ENCODE data around the gene LNX2.

- TF ChIP-seq, protein P1, sequence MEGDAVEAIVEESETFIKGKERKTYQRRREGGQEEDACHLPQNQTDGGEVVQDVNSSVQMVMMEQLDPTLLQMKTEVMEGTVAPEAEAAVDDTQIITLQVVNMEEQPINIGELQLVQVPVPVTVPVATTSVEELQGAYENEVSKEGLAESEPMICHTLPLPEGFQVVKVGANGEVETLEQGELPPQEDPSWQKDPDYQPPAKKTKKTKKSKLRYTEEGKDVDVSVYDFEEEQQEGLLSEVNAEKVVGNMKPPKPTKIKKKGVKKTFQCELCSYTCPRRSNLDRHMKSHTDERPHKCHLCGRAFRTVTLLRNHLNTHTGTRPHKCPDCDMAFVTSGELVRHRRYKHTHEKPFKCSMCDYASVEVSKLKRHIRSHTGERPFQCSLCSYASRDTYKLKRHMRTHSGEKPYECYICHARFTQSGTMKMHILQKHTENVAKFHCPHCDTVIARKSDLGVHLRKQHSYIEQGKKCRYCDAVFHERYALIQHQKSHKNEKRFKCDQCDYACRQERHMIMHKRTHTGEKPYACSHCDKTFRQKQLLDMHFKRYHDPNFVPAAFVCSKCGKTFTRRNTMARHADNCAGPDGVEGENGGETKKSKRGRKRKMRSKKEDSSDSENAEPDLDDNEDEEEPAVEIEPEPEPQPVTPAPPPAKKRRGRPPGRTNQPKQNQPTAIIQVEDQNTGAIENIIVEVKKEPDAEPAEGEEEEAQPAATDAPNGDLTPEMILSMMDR (IDR thresholded peaks at IDR 0.05 in 2 of 3, conservative IDR thresholded peaks at IDR 0.05 in 1 of 3; ENCODE audit: borderline replicate concordance in 1 of 3, insufficient read depth in 1 of 3, low read depth in 2 of 3, low read length in 2 of 3), result no peak
- TF ChIP-seq RAD21 (IDR thresholded peaks at IDR 0.05; ENCODE audit: low read depth) (no peak), JUND (IDR thresholded peaks at IDR 0.05) (no peak), MAX (IDR thresholded peaks at IDR 0.05) (no peak), SP1 (IDR thresholded peaks at IDR 0.05; ENCODE audit: low read depth) (no peak), POLR2A (IDR thresholded peaks at IDR 0.05; ENCODE audit: borderline replicate concordance, extremely low read depth, insufficient read depth, insufficient read length) (no peak), EZH2 (IDR thresholded peaks at IDR 0.05) (no peak)
- TF ChIP-seq, protein P2, sequence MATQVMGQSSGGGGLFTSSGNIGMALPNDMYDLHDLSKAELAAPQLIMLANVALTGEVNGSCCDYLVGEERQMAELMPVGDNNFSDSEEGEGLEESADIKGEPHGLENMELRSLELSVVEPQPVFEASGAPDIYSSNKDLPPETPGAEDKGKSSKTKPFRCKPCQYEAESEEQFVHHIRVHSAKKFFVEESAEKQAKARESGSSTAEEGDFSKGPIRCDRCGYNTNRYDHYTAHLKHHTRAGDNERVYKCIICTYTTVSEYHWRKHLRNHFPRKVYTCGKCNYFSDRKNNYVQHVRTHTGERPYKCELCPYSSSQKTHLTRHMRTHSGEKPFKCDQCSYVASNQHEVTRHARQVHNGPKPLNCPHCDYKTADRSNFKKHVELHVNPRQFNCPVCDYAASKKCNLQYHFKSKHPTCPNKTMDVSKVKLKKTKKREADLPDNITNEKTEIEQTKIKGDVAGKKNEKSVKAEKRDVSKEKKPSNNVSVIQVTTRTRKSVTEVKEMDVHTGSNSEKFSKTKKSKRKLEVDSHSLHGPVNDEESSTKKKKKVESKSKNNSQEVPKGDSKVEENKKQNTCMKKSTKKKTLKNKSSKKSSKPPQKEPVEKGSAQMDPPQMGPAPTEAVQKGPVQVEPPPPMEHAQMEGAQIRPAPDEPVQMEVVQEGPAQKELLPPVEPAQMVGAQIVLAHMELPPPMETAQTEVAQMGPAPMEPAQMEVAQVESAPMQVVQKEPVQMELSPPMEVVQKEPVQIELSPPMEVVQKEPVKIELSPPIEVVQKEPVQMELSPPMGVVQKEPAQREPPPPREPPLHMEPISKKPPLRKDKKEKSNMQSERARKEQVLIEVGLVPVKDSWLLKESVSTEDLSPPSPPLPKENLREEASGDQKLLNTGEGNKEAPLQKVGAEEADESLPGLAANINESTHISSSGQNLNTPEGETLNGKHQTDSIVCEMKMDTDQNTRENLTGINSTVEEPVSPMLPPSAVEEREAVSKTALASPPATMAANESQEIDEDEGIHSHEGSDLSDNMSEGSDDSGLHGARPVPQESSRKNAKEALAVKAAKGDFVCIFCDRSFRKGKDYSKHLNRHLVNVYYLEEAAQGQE (IDR thresholded peaks at IDR 0.05; ENCODE audit: low read depth), result no peak
These were observed 2.6 kb upstream of the LNX2 start for GRCh38 chr13:27622881-27623280.
